ENCODE measurements around the gene DAP. TPM values are rescaled to one million over a fixed set of nuclear protein-coding genes. Genes with fewer than 3 reads are reported as not detected.

The DAP gene
- total RNA-seq, 1 experiment from 2014 or later: 106 TPM

GRCh38 chr5:10680876-10681481 is 80.1 kb downstream of the DAP start:
- DNase-seq (no peak), ATAC-seq (no peak)
- no peaks in the 10 kb centered on the region for H3K27me3 ChIP-seq (ENCODE audit: low read length)
- H3K4me3 ChIP-seq (ENCODE audit: low read length): no peak overlapping the region
- no peak overlapping the region for H3K27ac ChIP-seq (ENCODE audit: low read length)
- H4K20me1 ChIP-seq (ENCODE audit: low read length): 0 out of 2 replicates have a peak, but pooled peaks cover 10% of the 10 kb centered on the region
- no peaks in the 10 kb centered on the region for H3K9me2 ChIP-seq (replicated peaks; ENCODE audit: low read length)
- no peaks in the 10 kb centered on the region; the same call in none of the 2 replicates for H3K79me2 ChIP-seq (ENCODE audit: low read length)
- no peak overlapping the region for H3K4me2 ChIP-seq (ENCODE audit: low read length)
- no peak overlapping the region for H3K9ac ChIP-seq (ENCODE audit: low read length)
- H3K36me3 ChIP-seq (ENCODE audit: low read depth, low read length): peaks cover 81% of the 10 kb centered on the region
- intact Hi-C loops (cut with micrococcal nuclease): no loop called here
- no peak overlapping the region for H2AFZ ChIP-seq (ENCODE audit: low read length)
- H3F3A ChIP-seq (ENCODE audit: low read length, unreplicated experiment): no peaks in the 10 kb centered on the region
- no peak for TF ChIP-seq EZH2phosphoT487 (IDR thresholded peaks at IDR 0.05; ENCODE audit: borderline replicate concordance, low read length)
- TF ChIP-seq, protein P1, sequence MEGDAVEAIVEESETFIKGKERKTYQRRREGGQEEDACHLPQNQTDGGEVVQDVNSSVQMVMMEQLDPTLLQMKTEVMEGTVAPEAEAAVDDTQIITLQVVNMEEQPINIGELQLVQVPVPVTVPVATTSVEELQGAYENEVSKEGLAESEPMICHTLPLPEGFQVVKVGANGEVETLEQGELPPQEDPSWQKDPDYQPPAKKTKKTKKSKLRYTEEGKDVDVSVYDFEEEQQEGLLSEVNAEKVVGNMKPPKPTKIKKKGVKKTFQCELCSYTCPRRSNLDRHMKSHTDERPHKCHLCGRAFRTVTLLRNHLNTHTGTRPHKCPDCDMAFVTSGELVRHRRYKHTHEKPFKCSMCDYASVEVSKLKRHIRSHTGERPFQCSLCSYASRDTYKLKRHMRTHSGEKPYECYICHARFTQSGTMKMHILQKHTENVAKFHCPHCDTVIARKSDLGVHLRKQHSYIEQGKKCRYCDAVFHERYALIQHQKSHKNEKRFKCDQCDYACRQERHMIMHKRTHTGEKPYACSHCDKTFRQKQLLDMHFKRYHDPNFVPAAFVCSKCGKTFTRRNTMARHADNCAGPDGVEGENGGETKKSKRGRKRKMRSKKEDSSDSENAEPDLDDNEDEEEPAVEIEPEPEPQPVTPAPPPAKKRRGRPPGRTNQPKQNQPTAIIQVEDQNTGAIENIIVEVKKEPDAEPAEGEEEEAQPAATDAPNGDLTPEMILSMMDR (conservative IDR thresholded peaks at IDR 0.05; ENCODE audit: low read depth, low read length): no peak
- ChIA-PET CTCF (no interaction called here), POLR2A (ENCODE audit: unreplicated experiment) (no interaction called here)
- H3K9me3 ChIP-seq (ENCODE audit: low read length): no peaks in the 10 kb centered on the region
- no TSS peak for BruUV-seq (replicated peaks)
- no peaks in the 10 kb centered on the region for H3K4me1 ChIP-seq (ENCODE audit: insufficient read depth, low read length)

DNA sequence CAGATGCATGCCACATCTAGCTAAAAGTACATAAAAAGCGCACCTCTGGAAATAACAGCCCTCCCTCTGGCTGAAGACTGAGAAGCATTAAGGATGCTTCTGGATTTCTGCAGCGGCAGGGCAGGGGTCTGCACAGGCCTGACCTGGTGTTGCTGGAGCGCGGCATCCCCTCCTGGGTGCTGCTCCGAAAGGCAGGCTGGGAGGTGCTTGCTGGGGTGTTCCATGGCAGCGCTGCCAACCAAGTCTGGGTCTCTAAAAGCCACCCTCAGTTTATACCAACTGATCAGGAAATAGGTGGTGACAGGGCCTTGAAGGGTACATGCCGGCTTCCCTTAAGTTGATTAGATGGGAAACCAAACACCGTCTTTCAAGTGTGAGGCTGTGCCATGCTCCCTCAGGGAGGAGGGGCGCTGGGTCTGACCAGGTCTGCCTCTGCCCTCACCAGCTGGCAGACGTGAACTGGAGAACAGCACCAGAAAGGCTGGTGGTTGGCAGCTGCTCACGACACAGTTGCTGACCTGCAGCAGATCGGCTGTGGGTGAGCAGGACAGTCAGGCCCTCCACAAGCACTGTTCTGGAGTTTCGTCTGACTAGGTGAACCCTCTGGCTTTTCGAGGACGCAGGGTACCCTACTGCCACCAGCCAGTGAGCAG is 81.6 kb downstream of the DAP start:
- Histone ChIP-seq H3K9me2 (replicated peaks; ENCODE audit: low read length) (no peaks in the 10 kb centered on the region), H3K9me3 (ENCODE audit: low read length) (no peaks in the 10 kb centered on the region), H3K4me2 (ENCODE audit: low read length) (no peak overlapping the region), H3K27me3 (ENCODE audit: low read length) (no peaks in the 10 kb centered on the region), H3K36me3 (ENCODE audit: low read depth, low read length) (peaks cover 68% of the 10 kb centered on the region), H3K79me2 (ENCODE audit: low read length) (no peaks in the 10 kb centered on the region), H3K4me3 (ENCODE audit: low read length) (no peak overlapping the region), H2AFZ (ENCODE audit: low read length) (no peak overlapping the region), H3K27ac (ENCODE audit: low read length) (no peak overlapping the region), H3K4me1 (ENCODE audit: insufficient read depth, low read length) (no peaks in the 10 kb centered on the region), H3K9ac (ENCODE audit: low read length) (no peak overlapping the region), H3F3A (ENCODE audit: low read length, unreplicated experiment) (no peaks in the 10 kb centered on the region), H4K20me1 (ENCODE audit: low read length) (no peaks in the 10 kb centered on the region)
- ChIA-PET POLR2A (ENCODE audit: unreplicated experiment) (interaction anchor here (0.5 kb wide), 1 partner anchor 142 kb away, joined by 8 read pairs; no protein-coding TSS in a partner anchor), CTCF (no interaction called here)
- intact Hi-C loops (cut with micrococcal nuclease): no loop called here
- BruUV-seq (replicated peaks): no TSS peak
- ATAC-seq (no peak), DNase-seq (no peak)
- TF ChIP-seq, protein P1 (conservative IDR thresholded peaks at IDR 0.05; ENCODE audit: low read depth, low read length): no peak
- TF ChIP-seq EZH2 (IDR thresholded peaks at IDR 0.05; ENCODE audit: low read length, unreplicated experiment): no peak
- TF ChIP-seq EZH2phosphoT487 (IDR thresholded peaks at IDR 0.05; ENCODE audit: borderline replicate concordance, low read length): no peak

- Histone ChIP-seq H3K27me3 (ENCODE audit: low read length) (no peaks in the 10 kb centered on the region), H3F3A (ENCODE audit: low read length, unreplicated experiment) (no peaks in the 10 kb centered on the region), H3K79me2 (ENCODE audit: low read length) (no peaks in the 10 kb centered on the region), H3K9me2 (replicated peaks; ENCODE audit: low read length) (no peaks in the 10 kb centered on the region), H3K9ac (ENCODE audit: low read length) (no peak overlapping the region), H4K20me1 (ENCODE audit: low read length) (no peaks in the 10 kb centered on the region), H3K4me2 (ENCODE audit: low read length) (no peak overlapping the region), H3K36me3 (ENCODE audit: low read depth, low read length) (peaks cover 60% of the 10 kb centered on the region), H3K9me3 (ENCODE audit: low read length) (no peaks in the 10 kb centered on the region), H2AFZ (ENCODE audit: low read length) (no peak overlapping the region), H3K4me1 (ENCODE audit: insufficient read depth, low read length) (no peaks in the 10 kb centered on the region), H3K4me3 (ENCODE audit: low read length) (no peak overlapping the region), H3K27ac (ENCODE audit: low read length) (no peak overlapping the region)
- no TSS peak for BruUV-seq (replicated peaks)
- intact Hi-C loops (cut with micrococcal nuclease): no loop called here
- CTCF ChIA-PET: no interaction called here
- POLR2A ChIA-PET (ENCODE audit: unreplicated experiment): no interaction called here
- no peak for ATAC-seq
- TF ChIP-seq EZH2 (IDR thresholded peaks at IDR 0.05; ENCODE audit: low read length, unreplicated experiment) (no peak), EZH2phosphoT487 (IDR thresholded peaks at IDR 0.05; ENCODE audit: borderline replicate concordance, low read length) (no peak)
- TF ChIP-seq, protein P1 (conservative IDR thresholded peaks at IDR 0.05; ENCODE audit: low read depth, low read length): no peak
- no peak for DNase-seq
Observed at GRCh38 chr5:10678244-10678643, 82.8 kb downstream of the DAP start.

Data from PC-3 (cell line).